ENCODE measurements around the gene TMEM14C.

GRCh38 chr6:10745116-10745515 is 22.2 kb downstream of the TMEM14C start:
- no peak for TF ChIP-seq EZH2 (IDR thresholded peaks at IDR 0.05; ENCODE audit: low read length)
- TF ChIP-seq CTCF (optimal IDR thresholded peaks at IDR 0.05 in 1 of 3, IDR thresholded peaks at IDR 0.05 in 1 of 3, conservative IDR thresholded peaks at IDR 0.05 in 1 of 3; ENCODE audit: extremely low read depth in 1 of 3, insufficient read depth in 2 of 3, low read length in 3 of 3) = no peak

All from keratinocyte (primary cell).